AG09309 (cell line): ENCODE data around the gene GRID1.

Source experiments
- DNase-seq: peaks from one replicate; pipeline ENCODE4 v3.0.0-alpha.2; 2010; ENCODE audit warnings: low read depth
- H3K4me3 ChIP-seq: 2 replicates; pipeline ENCODE4 v1.5.1; 2011; ENCODE audit warnings: mild to moderate bottlenecking, low read depth, low read length, moderate library complexity; ENCODE audit not compliant: control insufficient read depth
- CTCF ChIP-seq: IDR thresholded peaks from 2 replicates; pipeline ENCODE4 v1.5.1; 2011; ENCODE audit warnings: mild to moderate bottlenecking, low read depth, low read length, inconsistent platforms; ENCODE audit not compliant: insufficient read depth, control insufficient read depth; ENCODE audit errors: missing control alignments

The GRID1 gene

GRCh38 chr10:85927952-85928665, 438.5 kb downstream of the GRID1 start:
- DNase-seq = no peak
- no peak for TF ChIP-seq CTCF
- no peak overlapping the region for H3K4me3 ChIP-seq

- no peak overlapping the region for H3K4me3 ChIP-seq
- TF ChIP-seq CTCF = no peak
- DNase-seq = no peak
These were observed 439.6 kb downstream of the GRID1 start for GRCh38 chr10:85926986-85927385.

DNA sequence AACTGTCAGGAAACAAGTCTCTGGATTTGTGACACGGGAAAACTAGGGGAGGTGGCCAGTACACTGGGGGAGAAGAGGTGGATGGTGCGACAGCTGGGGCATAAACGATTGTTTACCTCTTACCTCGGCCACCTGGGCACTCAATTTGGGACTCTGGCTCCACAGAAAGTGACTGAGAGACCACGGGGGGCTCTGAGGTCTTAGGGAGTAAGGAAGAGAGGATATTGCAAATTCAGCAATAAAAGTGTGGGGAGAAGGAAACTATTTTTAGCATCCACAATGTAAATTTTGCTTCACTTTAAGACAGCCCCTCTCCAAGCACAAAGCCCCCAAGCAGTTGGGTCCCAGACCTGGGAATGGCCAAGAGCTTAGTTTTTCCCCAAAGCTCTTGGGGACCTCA, 440.5 kb downstream of the GRID1 start:
- no peak for DNase-seq
- H3K4me3 ChIP-seq = no peak overlapping the region
- no peak for TF ChIP-seq CTCF

DNA sequence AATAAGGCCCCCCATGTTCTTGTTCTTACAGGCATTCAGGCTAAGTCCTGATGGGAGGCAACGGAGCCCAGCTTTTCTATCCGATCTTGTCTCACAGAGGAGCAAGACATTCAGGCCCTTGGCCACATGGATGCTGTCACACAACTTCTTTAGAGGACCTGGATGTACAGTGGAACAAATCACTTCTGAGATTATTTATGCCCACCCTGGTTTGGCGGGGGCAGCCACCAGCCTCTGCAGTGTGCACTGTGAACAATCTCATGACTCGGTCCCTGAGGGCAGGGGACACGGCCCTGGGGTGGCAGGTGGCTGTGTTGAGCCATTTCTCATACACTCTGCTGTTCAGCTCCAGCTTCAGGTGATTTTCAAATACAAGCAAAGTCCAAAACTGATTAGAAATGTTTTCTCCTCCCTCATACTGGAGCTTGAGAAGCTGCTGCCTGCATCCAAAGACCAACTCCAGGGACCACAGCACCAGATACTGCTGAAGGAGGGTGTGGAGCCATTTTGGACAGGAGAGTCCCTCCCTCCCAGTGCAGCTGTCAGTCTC, 441.3 kb downstream of the GRID1 start:
- DNase-seq = no peak
- TF ChIP-seq CTCF = no peak
- no peak overlapping the region for H3K4me3 ChIP-seq

DNA sequence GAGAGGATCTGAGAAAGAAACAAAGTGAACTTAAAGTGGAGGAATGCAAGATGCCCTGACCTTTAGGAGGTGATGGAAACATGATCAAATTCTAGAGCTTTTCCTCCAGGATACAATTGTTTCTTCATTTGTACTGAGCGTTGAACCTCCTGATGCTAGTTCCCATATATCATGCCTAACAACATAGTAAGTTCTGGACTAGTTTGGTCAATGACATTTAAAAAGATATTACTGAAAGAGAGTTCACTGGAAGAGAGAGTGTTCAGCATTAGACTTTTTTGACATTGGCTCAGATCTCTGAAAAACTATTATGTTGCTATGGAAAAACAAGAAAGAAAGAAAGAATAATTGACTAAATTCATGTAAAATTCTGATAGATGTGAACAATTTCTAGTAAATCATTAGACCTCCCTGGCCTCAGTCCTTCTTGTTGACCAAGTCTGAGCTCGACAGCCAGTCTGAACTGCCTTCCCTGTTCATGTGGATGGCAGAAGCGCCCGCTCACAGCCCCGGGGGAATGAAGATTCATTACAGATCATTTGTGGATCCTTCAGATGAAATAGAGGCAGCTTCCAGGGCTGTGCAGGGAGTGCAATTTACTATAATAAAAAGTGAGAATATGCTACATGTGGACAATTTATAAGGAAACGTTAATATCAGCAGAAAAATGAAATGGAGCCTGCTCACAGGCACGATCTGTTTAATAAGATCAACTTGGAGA, 442.1 kb downstream of the GRID1 start:
- DNase-seq = no peak
- H3K4me3 ChIP-seq = no peak overlapping the region
- no peak for TF ChIP-seq CTCF

DNA sequence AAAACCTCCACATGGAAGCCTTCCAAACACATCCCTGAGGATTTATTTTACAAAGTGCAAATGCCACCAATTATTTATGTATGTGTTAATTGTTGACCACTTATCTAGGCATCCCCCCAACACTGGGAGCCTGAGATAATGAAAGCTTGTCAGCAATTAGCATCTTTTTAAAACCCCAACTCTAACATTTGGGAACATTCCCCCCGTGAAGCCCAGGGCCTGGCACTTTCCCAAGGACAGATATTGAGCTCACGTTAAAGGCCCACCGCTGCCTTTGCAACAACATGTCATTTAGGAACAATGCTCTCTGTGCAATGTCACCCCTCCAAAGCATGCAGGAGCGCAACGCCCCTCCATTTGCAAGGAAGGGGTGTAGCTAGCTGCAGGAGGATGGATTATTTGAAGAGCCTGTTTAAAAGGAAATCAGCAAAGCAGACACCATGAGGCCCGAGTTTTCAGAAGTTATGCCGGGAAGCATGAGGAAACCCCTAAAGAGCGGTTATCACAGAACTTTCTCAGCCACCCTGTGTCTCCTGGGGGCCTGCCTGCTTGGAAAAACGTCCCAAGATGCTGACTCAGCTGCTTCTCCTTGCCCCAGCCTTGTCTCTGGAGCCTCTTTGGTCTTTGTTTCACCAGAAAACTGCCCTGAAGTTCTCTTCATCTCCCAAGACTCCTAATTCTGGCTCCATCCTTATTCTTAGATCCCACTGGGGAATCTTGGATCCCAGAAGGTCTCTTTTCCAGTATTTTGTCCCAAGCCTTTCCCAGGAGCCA, 444.1 kb downstream of the GRID1 start:
- no peak for DNase-seq
- TF ChIP-seq CTCF = no peak

More for the DNA sequence above, 444.1 kb downstream of the GRID1 start:
- no peak overlapping the region for H3K4me3 ChIP-seq
